GM19035 (cell line): ENCODE measurements around the gene STXBP3.

ENCODE experiments used
- ATAC-seq: cut with Tn5 transposase; IDR thresholded peaks from one replicate; pipeline ENCODE4 v1.9.1; 2021; ENCODE audit not compliant: unreplicated experiment

The STXBP3 gene

GRCh38 chr1:108842525-108843181 is 96.2 kb downstream of the STXBP3 start:
- ATAC-seq: no peak

GRCh38 chr1:108843390-108844137 is 97.1 kb downstream of the STXBP3 start:
- no peak for ATAC-seq

GRCh38 chr1:108845446-108845845 is 99.0 kb downstream of the STXBP3 start:
- ATAC-seq: no peak

GRCh38 chr1:108845991-108846390 is 99.5 kb downstream of the STXBP3 start:
- no peak for ATAC-seq

GRCh38 chr1:108847494-108847893 is 101.0 kb downstream of the STXBP3 start:
- ATAC-seq: no peak

- ATAC-seq: no peak
These were observed 102.3 kb downstream of the STXBP3 start for GRCh38 chr1:108848806-108849205.

GRCh38 chr1:108850929-108851328 is 104.5 kb downstream of the STXBP3 start:
- no peak for ATAC-seq

- ATAC-seq: no peak
These were observed 105.1 kb downstream of the STXBP3 start for GRCh38 chr1:108851567-108851966.

GRCh38 chr1:108852221-108852975 is 105.9 kb downstream of the STXBP3 start:
- ATAC-seq: no peak

- ATAC-seq: no peak
These were observed 107.9 kb downstream of the STXBP3 start for GRCh38 chr1:108854221-108855019.

- ATAC-seq: no peak
These were observed 110.5 kb downstream of the STXBP3 start, which contains the start of gene AKNAD1 for GRCh38 chr1:108856994-108857393. Gene AKNAD1 (minus strand): TSS chr1:108857094. CDS start chr1:108852664, 4,430 bp downstream.

- no peak for ATAC-seq
These were observed 111.9 kb downstream of the STXBP3 start for GRCh38 chr1:108858230-108858950.
